Prostate gland (tissue), 2 donors: ENCODE results near the gene VAMP5. TPM values are rescaled to one million over a fixed set of nuclear protein-coding genes. Genes with fewer than 3 reads are reported as not detected.

Experiments used
- DNase-seq: peaks from one replicate; pipeline ENCODE4 v3.0.0-alpha.2; 2019; ENCODE audit warnings: low spot score
- H3K27ac ChIP-seq, 2 donors: fragments of 200-600 bp; sonication (generic); 2 replicates each; pipeline ENCODE4 v1.5.1; 2017 to 2019
- H3K27me3 ChIP-seq: fragments of 200-600 bp; sonication (generic); replicated peaks from 2 replicates; pipeline ENCODE4 v1.5.1; 2019; ENCODE audit not compliant: insufficient read depth
- H3K36me3 ChIP-seq, 2 donors: fragments of 200-600 bp; sonication (generic); 1 replicate in 1 of 2; 2 replicates in 1 of 2; pipeline versions ENCODE4 v1.5.1 to v1.8.1; 2017 to 2019
- H3K4me1 ChIP-seq: fragments of 200-600 bp; sonication (generic); replicated peaks from 2 replicates; pipeline ENCODE4 v1.5.1; 2019
- H3K4me3 ChIP-seq, 2 donors: fragments of 200-600 bp; sonication (generic); 2 replicates each; pipeline ENCODE4 v1.5.1; 2017 to 2019
- H3K9me3 ChIP-seq: fragments of 200-600 bp; sonication (generic); 2 replicates; pipeline ENCODE4 v1.5.1; 2017
- POLR2A ChIP-seq: fragments of 450-650 bp; IDR thresholded peaks from one replicate; pipeline ENCODE4 v1.6.1; 2016; ENCODE audit warnings: antibody characterized with exemption, mild to moderate bottlenecking
- POLR2AphosphoS5 ChIP-seq: sonication (generic); formaldehyde crosslinking; IDR thresholded peaks from one replicate; pipeline ENCODE4 v1.6.1; 2017; ENCODE audit warnings: antibody characterized with exemption
- WGBS: methylation state at CpG from one replicate; pipeline ENCODE4 v1.1.5; 2018; 5-methylcytosine and 5-hydroxymethylcytosine counted together
- intact Hi-C: fragments of 100-400 bp; cut with DNase I; formaldehyde crosslinking; loops from one replicate; pipeline ENCODE4 v1.14.2; 2022
- total RNA-seq, 2 donors: library from RNA; depleted of rRNA; stranded (reverse); fragments of >200 nt; gene quantifications; one replicate each; pipeline ENCODE4 v1.1.0, GENCODE V29; 2016
- TF ChIP-seq, protein P1 (sequence below), 4 experiments: fragments of 200-600 bp in 2 of 4; fragments of 450-650 bp in 2 of 4; sonication (generic) in 2 of 4; IDR thresholded peaks; 1 replicate in 3 of 4; 2 replicates in 1 of 4; pipeline ENCODE4 v1.5.1; 2016 to 2019; ENCODE audit warnings: antibody characterized with exemption in 4 of 4, mild to moderate bottlenecking in 2 of 4, moderate library complexity in 2 of 4

VAMP5 gene
- total RNA-seq, 2 donors from 2014 or later, result 8.4 to 27.0 TPM

GRCh38 chr2:85588236-85588635 is 4.0 kb downstream of the VAMP5 start:
- intact Hi-C loops, result no loop called here
- peaks cover 9% of the 10 kb centered on the region for H3K4me1 ChIP-seq
- 81% methylated on average over 4 of the region's 4 CpGs for WGBS

DNA sequence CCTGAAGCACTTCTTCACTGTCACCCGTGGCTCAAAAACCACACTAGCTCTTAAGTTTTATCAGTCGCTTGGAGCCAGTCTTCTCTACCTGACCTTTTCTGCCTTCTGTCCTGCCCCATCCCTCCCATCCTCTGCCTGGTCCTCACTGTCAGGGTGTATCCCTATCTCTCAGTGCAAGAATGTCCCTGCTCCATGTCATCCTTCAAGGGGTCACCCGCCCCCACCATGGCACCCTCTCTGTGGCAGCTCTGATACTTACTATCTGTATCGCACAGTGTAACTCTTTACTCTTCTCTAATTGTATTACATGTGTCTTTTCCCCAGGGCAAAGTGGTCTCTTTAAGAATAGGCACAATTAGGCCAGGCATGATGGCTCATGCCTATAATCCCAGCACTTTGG is 4.4 kb downstream of the VAMP5 start:
- DNase-seq, result no peak
- Histone ChIP-seq H3K4me1 (peaks cover 8% of the 10 kb centered on the region), H3K27ac (peak overlapping the region; percentile 45 to 49), H3K36me3 (no peaks in the 10 kb centered on the region), H3K27me3 (no peaks in the 10 kb centered on the region), H3K9me3 (no peaks in the 10 kb centered on the region), H3K4me3 (no peak overlapping the region)
- TF ChIP-seq, protein P1, sequence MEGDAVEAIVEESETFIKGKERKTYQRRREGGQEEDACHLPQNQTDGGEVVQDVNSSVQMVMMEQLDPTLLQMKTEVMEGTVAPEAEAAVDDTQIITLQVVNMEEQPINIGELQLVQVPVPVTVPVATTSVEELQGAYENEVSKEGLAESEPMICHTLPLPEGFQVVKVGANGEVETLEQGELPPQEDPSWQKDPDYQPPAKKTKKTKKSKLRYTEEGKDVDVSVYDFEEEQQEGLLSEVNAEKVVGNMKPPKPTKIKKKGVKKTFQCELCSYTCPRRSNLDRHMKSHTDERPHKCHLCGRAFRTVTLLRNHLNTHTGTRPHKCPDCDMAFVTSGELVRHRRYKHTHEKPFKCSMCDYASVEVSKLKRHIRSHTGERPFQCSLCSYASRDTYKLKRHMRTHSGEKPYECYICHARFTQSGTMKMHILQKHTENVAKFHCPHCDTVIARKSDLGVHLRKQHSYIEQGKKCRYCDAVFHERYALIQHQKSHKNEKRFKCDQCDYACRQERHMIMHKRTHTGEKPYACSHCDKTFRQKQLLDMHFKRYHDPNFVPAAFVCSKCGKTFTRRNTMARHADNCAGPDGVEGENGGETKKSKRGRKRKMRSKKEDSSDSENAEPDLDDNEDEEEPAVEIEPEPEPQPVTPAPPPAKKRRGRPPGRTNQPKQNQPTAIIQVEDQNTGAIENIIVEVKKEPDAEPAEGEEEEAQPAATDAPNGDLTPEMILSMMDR (IDR thresholded peaks at IDR 0.05), result no peak
- no peak for TF ChIP-seq POLR2A
- no peak for TF ChIP-seq POLR2AphosphoS5
- intact Hi-C loops, result no loop called here
- 80% methylated on average over 4 of the region's 4 CpGs for WGBS

More at GRCh38 chr2:85588236-85588635, 4.0 kb downstream of the VAMP5 start:
- no peak for TF ChIP-seq POLR2A
- TF ChIP-seq, protein P1 (IDR thresholded peaks at IDR 0.05), result no peak
- no peak for TF ChIP-seq POLR2AphosphoS5
- no peaks in the 10 kb centered on the region for H3K36me3 ChIP-seq
- H3K27me3 ChIP-seq, result no peaks in the 10 kb centered on the region
- peak overlapping the region; percentile 45 to 49 for H3K27ac ChIP-seq
- no peak overlapping the region for H3K4me3 ChIP-seq
- DNase-seq, result no peak
- H3K9me3 ChIP-seq, result no peaks in the 10 kb centered on the region

GRCh38 chr2:85589181-85589580 is 5.0 kb downstream of the VAMP5 start:
- TF ChIP-seq, protein P1 (IDR thresholded peaks at IDR 0.05), result no peak
- no peak for TF ChIP-seq POLR2A
- TF ChIP-seq POLR2AphosphoS5, result no peak
- DNase-seq, result no peak
- Histone ChIP-seq H3K27me3 (no peaks in the 10 kb centered on the region), H3K36me3 (no peaks in the 10 kb centered on the region), H3K27ac (peak overlapping the region; percentile 45 to 49), H3K4me1 (peaks cover 3% of the 10 kb centered on the region), H3K4me3 (no peak overlapping the region), H3K9me3 (no peaks in the 10 kb centered on the region)
- intact Hi-C loops, result no loop called here
- 68% methylated on average over 4 of the region's 4 CpGs for WGBS

DNA sequence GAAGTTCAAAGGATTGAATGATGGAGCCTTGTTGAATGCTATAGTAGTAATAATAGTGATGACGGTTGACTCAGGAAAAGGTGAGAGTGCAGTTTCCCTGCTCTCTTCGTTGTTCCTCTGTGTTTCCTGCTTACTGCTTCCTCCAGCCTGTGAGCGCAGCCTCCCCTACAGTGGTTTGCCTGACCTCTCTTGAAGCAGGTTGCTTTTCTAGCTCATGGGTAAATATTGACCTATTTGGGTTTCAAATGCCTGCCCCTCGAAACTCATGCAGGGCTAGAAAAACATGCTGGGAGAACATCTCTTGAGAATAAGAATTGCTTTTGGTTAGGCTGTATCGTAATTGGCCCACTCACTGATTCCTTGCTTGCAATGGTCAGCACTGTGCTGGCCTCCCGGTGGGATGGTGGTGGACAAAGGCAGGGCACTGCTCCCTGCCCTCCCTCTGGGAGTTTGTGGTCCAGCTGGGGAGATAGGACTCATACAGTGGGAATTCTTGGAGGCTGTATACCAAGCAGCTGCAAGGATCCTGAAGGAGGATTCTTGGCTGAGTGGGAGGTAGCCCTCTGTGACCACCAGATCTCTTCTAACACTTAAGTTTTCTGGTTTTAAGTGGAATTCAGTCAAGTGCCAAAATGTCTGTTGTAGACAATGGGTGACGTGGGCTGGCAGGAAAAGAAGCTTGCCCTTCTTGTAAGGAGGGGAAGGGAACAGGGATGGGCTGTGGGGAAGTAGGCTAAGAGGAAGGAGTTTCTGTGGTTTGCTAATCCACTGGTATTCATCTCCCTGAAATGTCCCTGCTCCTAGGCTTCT is 6.0 kb downstream of the VAMP5 start:
- DNase-seq, result no peak
- 46% methylated on average over 7 of the region's 7 CpGs for WGBS
- Histone ChIP-seq H3K9me3 (no peaks in the 10 kb centered on the region), H3K4me3 (no peak overlapping the region), H3K36me3 (no peaks in the 10 kb centered on the region), H3K4me1 (peaks cover 8% of the 10 kb centered on the region), H3K27me3 (no peaks in the 10 kb centered on the region), H3K27ac (peak overlapping the region; percentile 45 to 49)
- intact Hi-C loops, result no loop called here
- TF ChIP-seq POLR2AphosphoS5 (no peak), POLR2A (no peak)
- TF ChIP-seq, protein P1 (IDR thresholded peaks at IDR 0.05), result no peak

DNA sequence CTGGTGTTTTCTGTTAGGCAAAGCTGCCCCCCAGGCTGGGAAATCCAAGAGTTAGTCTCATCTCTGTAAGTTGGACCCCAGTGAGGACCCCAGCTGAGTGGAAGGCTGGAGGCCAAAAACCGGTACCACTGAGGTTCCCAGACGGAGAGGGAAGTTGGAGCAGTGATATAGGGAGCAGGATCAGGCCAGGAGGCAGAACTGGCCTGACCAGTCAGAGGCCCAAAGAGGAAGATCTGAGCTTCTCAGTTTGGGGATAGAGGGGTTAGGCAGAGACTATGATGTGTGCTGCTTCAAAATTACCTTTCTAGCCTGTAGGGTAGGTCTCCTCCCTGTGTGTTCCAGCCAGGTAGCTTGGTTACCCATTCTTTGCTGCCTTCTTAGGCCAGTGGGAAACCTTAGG is 6.7 kb downstream of the VAMP5 start:
- intact Hi-C loops, result no loop called here
- TF ChIP-seq, protein P1 (IDR thresholded peaks at IDR 0.05), result no peak
- TF ChIP-seq POLR2AphosphoS5 (no peak), POLR2A (no peak)
- H3K4me1 ChIP-seq, result peaks cover 8% of the 10 kb centered on the region
- no peaks in the 10 kb centered on the region for H3K27me3 ChIP-seq
- no peak for DNase-seq
- H3K4me3 ChIP-seq, result no peak overlapping the region
- peak overlapping the region; percentile 45 to 46 for H3K27ac ChIP-seq
- no peaks in the 10 kb centered on the region for H3K9me3 ChIP-seq
- no peaks in the 10 kb centered on the region for H3K36me3 ChIP-seq
- WGBS, result 53% methylated on average over 2 of the region's 2 CpGs
